MCF 10A (cell line): ENCODE results near the gene PITPNM3. TPM values are rescaled to one million over a fixed set of nuclear protein-coding genes. Genes with fewer than 3 reads are reported as not detected.

Experiments used
- BruUV-seq: library from RNA; stranded (reverse); fragments of 400-500 nt; replicated peaks from 2 replicates; lab custom pipeline; 2021; lab: Mats Ljungman, UMichigan
- CTCF ChIA-PET: fragments of 300-600 bp; sonication (Branson Sonifier 250); formaldehyde crosslinking; extraction: SDS; loops from one replicate; lab custom pipeline; 2021; ENCODE audit warnings: antibody characterized with exemption, inconsistent platforms; lab: Yijun Ruan, JAX
- POLR2A ChIA-PET: fragments of 300-600, 350-650 bp; sonication (Branson Sonifier 250); formaldehyde crosslinking; extraction: SDS; loops from one replicate; lab custom pipeline; 2020; ENCODE audit warnings: antibody characterized with exemption, inconsistent platforms; lab: Yijun Ruan, JAX
- DNase-seq: peaks from one replicate; pipeline ENCODE4 v3.0.0-alpha.2; 2018; ENCODE audit not compliant: unreplicated experiment
- H3K27ac Mint-ChIP-seq: one replicate; pipeline ENCODE4 v1.8.0; 2022; ENCODE audit warnings: mild to moderate bottlenecking, low read depth, mixed read lengths; ENCODE audit not compliant: unreplicated experiment
- H3K27me3 Mint-ChIP-seq: one replicate; pipeline ENCODE4 v1.8.0; 2022; ENCODE audit warnings: mixed read lengths; ENCODE audit not compliant: insufficient read depth, unreplicated experiment
- H3K36me3 Mint-ChIP-seq: one replicate; pipeline ENCODE4 v1.8.0; 2022; ENCODE audit warnings: mild to moderate bottlenecking, moderate library complexity, mixed read lengths; ENCODE audit not compliant: insufficient read depth, unreplicated experiment
- H3K4me1 Mint-ChIP-seq: one replicate; pipeline ENCODE4 v1.8.0; 2022; ENCODE audit warnings: mixed read lengths; ENCODE audit not compliant: insufficient read depth, unreplicated experiment
- H3K4me3 Mint-ChIP-seq: one replicate; pipeline ENCODE4 v1.8.0; 2022; ENCODE audit warnings: mild to moderate bottlenecking, moderate library complexity, mixed read lengths; ENCODE audit not compliant: unreplicated experiment
- H3K9me3 Mint-ChIP-seq: one replicate; pipeline ENCODE4 v1.8.0; 2022; ENCODE audit warnings: mixed read lengths; ENCODE audit not compliant: unreplicated experiment
- CTCF ChIP-seq: fragments of 200-600 bp; IDR thresholded peaks from one replicate; pipeline ENCODE4 v1.8.0; 2022; ENCODE audit warnings: antibody characterized with exemption, mild to moderate bottlenecking; ENCODE audit not compliant: unreplicated experiment
- intact Hi-C: fragments of 100-400 bp; cut with micrococcal nuclease; formaldehyde crosslinking; loops from 2 replicates; pipeline ENCODE4 v1.14.1; 2022
- total RNA-seq: library from RNA; stranded (reverse); gene quantifications from 2 replicates; pipeline ENCODE4 v1.2.3, GENCODE V29; 2022

PITPNM3 gene
- total RNA-seq, 1 experiment from 2014 or later = 22.8 TPM

- DNase-seq = no peak
- Mint-ChIP-seq H3K4me3 (no peak overlapping the region), H3K9me3 (no peaks in the 10 kb centered on the region), H3K27me3 (no peaks in the 10 kb centered on the region), H3K4me1 (peaks cover 28% of the 10 kb centered on the region), H3K27ac (no peak overlapping the region), H3K36me3 (peaks cover 9% of the 10 kb centered on the region)
- ChIA-PET POLR2A (interaction anchor here (0.7 to 1.1 kb wide), 2 partner anchors 43 to 55 kb away, joined by 3 read pairs; no protein-coding TSS in a partner anchor), CTCF (no interaction called here)
- no peak for TF ChIP-seq CTCF
- intact Hi-C loops = no loop called here
- BruUV-seq = no TSS peak
Measured at GRCh38 chr17:6510321-6510977, 45.9 kb downstream of the PITPNM3 start.

- Mint-ChIP-seq H3K27ac (no peak overlapping the region), H3K9me3 (no peaks in the 10 kb centered on the region), H3K36me3 (peaks cover 6% of the 10 kb centered on the region), H3K27me3 (no peaks in the 10 kb centered on the region), H3K4me3 (no peak overlapping the region), H3K4me1 (peaks cover 32% of the 10 kb centered on the region)
- TF ChIP-seq CTCF = no peak
- ChIA-PET CTCF (interaction anchor here (0.5 kb wide), 1 partner anchor 15 kb away, joined by 4 read pairs; no protein-coding TSS in a partner anchor), POLR2A (interaction anchor here (0.7 to 1.1 kb wide), 2 partner anchors 43 to 56 kb away, joined by 3 read pairs; no protein-coding TSS in a partner anchor)
- BruUV-seq = no TSS peak
- no peak for DNase-seq
- intact Hi-C loops = no loop called here
Measured at GRCh38 chr17:6509921-6510320, 46.4 kb downstream of the PITPNM3 start.

- TF ChIP-seq CTCF = no peak
- Mint-ChIP-seq H3K4me3 (no peak overlapping the region), H3K36me3 (no peaks in the 10 kb centered on the region), H3K9me3 (no peaks in the 10 kb centered on the region), H3K4me1 (peaks cover 32% of the 10 kb centered on the region), H3K27ac (no peak overlapping the region), H3K27me3 (no peaks in the 10 kb centered on the region)
- intact Hi-C loops = no loop called here
- POLR2A ChIA-PET = interaction anchor here (0.7 to 4.0 kb wide), 6 partner anchors 15 to 82 kb away, joined by 3 to 45 read pairs (median 3); no protein-coding TSS in a partner anchor
- no peak for DNase-seq
- no TSS peak for BruUV-seq
- CTCF ChIA-PET = interaction anchor here (0.5 to 1.3 kb wide), 2 partner anchors 16 to 74 kb away, joined by 4 read pairs; partner anchors contain the start of gene AIPL1
Measured at GRCh38 chr17:6509031-6509771, 47.2 kb downstream of the PITPNM3 start.

- H3K4me3 Mint-ChIP-seq = no peak overlapping the region
- DNase-seq = no peak
- peaks cover 32% of the 10 kb centered on the region for H3K4me1 Mint-ChIP-seq
- ChIA-PET CTCF (interaction anchor here (0.6 to 1.3 kb wide), 4 partner anchors 24 to 208 kb away, joined by 3 to 4 read pairs (median 4); partner anchors contain the start of gene AIPL1), POLR2A (interaction anchor here (0.7 to 4.0 kb wide), 9 partner anchors 15 to 1089 kb away, joined by 3 to 45 read pairs (median 3); partner anchors contain the start of gene NUP88)
- intact Hi-C loops = no loop called here
- H3K27ac Mint-ChIP-seq = no peak overlapping the region
- no peaks in the 10 kb centered on the region for H3K36me3 Mint-ChIP-seq
- H3K27me3 Mint-ChIP-seq = no peaks in the 10 kb centered on the region
- BruUV-seq = no TSS peak
- H3K9me3 Mint-ChIP-seq = no peaks in the 10 kb centered on the region
- no peak for TF ChIP-seq CTCF
Measured at GRCh38 chr17:6508519-6509030, 47.8 kb downstream of the PITPNM3 start.
